HG03442 (cell line): ENCODE data around the gene AGPS.

Experiments used
- ATAC-seq: cut with Tn5 transposase; IDR thresholded peaks from one replicate; pipeline ENCODE4 v1.9.1; 2021; ENCODE audit warnings: mild to moderate bottlenecking, moderate library complexity; ENCODE audit not compliant: unreplicated experiment

AGPS gene

GRCh38 chr2:177582000-177582399, 189.4 kb downstream of the AGPS start:
- no peak for ATAC-seq

GRCh38 chr2:177584030-177584692, 191.6 kb downstream of the AGPS start:
- ATAC-seq, result no peak

- ATAC-seq, result no peak
Observed at GRCh38 chr2:177585234-177585863, 192.8 kb downstream of the AGPS start.

GRCh38 chr2:177586154-177586553, 193.6 kb downstream of the AGPS start:
- ATAC-seq, result no peak

GRCh38 chr2:177587371-177587770, 194.8 kb downstream of the AGPS start:
- ATAC-seq, result no peak

GRCh38 chr2:177588671-177589070, 196.1 kb downstream of the AGPS start:
- no peak for ATAC-seq

- no peak for ATAC-seq
Observed at GRCh38 chr2:177589186-177589585, 196.6 kb downstream of the AGPS start.

GRCh38 chr2:177592397-177592796, 199.8 kb downstream of the AGPS start:
- no peak for ATAC-seq

GRCh38 chr2:177592945-177593344, 200.4 kb downstream of the AGPS start:
- ATAC-seq, result no peak

GRCh38 chr2:177593402-177593801, 200.8 kb downstream of the AGPS start:
- no peak for ATAC-seq
